Left forelimb (tissue), 1 donor: ENCODE measurements around the gene SLC5A2.
"Not testable (repeated sequence)": the region's sequence is repeated elsewhere in the genome, so short reads cannot be mapped to it uniquely, and the experiment has no call there.

Experiments
- DNase-seq: peaks from one replicate; pipeline ENCODE4 v3.0.0-alpha.2; 2018; ENCODE audit warnings: low spot score

The SLC5A2 gene

DNA sequence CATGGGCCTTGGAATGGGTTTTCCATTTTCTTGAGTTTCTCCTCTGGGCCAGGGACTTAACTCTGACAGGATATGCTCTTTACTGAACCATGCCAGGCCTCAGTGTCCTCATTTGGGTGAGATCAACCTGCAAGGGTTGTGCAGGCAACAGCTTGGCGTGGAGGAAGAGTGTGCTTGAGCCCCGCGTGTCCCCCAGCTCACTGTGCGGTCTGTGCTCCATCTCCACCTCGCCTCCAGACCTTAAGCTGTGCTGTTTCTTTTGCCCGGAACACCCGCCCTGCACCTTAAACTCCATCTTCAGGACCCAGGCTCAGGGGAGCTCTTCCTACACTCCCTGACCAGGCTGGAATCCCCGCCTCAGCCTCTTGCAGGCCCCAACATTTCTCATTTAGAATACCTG lies 15.6 kb downstream of the SLC5A2 start:
- no peak for DNase-seq

DNA sequence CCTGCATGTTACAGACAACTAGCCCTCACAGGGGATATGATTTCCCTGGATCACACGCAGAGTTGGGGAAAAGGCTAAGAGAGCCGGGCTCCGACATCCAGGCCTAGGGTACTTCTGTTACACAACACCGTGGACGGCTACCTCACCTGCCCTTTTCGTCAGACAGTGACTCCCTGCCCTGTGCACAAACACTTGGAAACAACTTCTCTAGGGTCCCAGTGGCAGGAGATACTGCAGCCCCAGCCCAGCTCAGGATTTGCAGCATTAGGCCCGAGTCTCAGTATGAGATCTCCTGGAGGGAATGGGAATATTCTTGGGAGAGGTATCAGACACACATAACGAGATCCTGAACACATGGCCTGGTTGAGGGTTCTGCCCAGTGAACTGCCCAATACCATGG lies 17.0 kb downstream of the SLC5A2 start:
- DNase-seq = no peak

DNA sequence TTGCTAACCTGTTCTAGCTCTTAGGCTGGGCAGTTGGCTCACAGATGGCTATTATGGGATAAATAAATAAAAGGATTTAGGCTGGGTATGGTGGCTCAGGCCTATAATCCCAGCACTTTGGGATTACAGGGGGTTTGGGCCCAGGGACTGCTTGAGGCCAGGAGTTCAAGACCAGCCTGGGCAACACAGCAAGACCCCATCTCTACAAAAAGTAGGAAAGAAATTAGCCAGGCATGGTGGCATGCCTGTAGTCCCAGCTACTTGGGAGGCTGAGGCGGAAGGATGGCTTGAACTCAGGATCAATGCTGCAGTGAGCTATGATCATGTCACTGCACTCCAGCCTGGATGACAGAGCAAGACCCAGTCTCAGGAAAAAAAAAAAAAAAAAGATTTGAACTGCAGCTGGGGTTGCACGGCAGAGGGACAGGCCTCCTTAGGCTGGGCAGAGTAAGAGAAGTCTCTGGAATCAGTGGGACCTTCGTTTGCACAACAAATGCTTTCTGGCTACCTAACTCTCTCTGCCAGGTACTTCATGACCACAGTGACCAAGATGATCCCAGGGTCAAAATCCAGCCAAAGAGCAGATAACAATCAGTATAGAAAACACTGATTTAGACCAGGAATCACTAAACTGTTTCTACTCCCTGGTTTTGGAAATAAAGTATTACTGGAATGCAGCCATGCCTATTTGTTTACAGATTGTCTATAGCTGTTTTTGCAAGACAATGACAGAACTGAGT lies 18.5 kb downstream of the SLC5A2 start:
- no peak for DNase-seq

- no peak for DNase-seq
These were observed 19.0 kb downstream of the SLC5A2 start for GRCh38 chr16:31501966-31502348.

GRCh38 chr16:31502981-31503380 lies 20.1 kb downstream of the SLC5A2 start:
- DNase-seq = no peak

GRCh38 chr16:31503555-31503954 lies 20.6 kb downstream of the SLC5A2 start:
- not testable (repeated sequence) for DNase-seq

DNA sequence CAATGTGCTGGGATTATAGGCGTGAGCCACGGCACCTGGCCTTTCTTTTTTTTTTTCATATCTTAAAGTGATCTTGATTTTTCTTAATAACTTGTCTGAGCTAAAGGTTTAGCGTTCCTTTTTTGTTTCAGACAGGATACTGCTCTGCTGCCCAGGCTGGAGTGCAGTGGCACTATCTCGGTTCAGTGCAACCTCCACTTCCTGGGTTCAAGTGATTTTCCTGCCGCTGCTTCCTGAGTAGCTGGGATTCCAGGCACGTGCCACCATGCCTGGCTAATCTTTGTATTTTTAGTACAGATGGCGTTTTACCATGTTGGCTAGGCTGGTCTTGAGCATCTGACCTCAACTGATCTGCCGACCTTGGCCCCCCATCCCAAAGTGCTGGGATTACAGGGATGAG lies 21.2 kb downstream of the SLC5A2 start:
- no peak for DNase-seq

DNA sequence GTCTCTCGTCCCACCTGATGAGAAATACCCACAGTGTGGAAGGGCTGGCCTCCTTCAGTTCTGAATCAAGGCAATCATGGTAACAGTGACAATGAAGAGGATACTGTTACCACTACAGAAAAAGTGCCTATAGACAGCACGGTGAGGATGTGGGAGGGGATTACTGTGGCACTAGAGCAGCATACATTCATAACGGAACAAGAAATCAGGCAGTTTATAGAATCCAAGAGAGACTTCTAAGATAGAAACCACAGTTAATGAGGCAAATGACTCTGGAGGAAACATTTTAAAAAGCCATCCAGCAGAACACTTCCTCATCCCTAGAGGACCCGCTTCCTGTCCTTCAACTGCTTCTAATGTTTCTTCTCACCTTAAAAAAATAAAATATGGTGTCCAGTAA lies 22.6 kb downstream of the SLC5A2 start:
- DNase-seq = no peak

DNA sequence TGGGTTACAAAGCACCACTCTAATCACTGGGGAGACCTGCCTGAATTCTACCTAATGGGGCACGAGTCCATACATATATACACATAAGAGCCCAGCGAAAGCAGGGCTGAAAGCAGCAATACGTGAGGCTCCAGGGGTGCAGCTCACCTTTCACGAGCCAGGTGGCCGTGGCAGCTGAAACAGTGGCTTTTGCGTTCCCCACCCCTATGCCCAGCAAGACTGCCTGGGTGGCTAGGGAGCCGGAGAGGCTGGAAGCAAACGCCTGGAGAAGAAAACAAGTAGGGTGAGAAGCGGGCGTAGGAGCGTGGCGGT lies 24.6 kb downstream of the SLC5A2 start:
- no peak for DNase-seq

DNA sequence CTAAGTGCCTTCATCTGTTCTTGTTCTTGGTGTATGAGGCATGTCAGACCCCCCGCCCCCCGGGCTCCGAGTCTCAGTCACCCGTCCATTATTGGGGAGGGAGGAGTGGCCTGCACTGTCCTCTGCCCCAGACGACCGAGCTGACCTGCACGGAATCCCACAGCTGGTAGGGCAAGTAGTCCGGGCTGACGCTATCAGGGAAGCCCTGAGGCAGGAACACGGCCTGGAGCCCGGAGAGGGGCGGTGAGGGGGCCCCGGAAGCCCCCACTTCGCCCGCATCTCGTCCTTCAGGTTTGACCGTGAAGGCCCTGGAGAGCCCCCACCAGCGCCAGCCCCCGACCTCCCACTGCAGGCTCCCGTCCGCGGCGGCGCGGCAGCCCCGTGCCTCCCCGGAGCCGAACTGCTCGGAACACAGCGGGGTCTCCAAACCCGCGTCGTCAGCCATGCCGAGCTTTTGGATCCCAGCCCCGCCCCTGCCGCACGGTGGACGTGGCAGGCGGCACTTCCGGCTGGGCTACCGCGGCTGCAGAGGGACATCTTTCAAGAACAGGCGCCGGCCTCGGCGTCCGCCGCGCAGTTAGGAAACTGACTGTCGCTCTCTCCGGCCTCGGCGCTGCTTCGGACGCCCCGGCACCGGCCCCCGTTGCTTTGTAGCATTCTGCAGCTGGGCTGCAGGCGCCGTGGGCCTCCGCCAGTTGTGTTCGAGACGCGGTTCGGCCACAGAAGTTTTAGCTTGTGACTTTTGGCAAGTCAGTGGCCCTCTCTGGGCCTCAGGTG lies 25.2 kb downstream of the SLC5A2 start, which contains the start of gene RUSF1:
Gene RUSF1 (minus strand): TSS at position 463 of the 777 bp plus-strand sequence. CDS start 18 bp downstream, at position 445.
- DNase-seq = peak; percentile 97

- no peak for DNase-seq
These were observed 25.8 kb downstream of the SLC5A2 start for GRCh38 chr16:31508706-31509195.

DNA sequence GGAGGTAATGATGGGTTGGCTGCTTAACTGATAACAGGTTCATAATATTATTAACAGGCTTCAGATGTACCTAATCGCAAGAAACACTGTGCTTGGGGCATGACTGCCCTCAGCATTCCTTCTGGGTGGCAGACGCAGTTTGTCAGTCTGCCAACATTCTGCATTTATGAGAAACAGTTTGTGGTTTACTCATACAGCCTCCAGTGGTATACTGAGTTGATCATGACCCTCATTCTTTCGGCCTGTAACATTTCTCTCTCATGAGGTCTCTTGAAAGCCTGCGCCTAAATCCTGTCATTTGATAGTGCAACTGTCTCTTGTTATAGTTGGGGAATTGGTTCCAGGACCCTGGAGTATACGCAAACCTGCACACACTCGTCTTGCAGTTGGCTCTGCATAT lies 30.2 kb downstream of the SLC5A2 start:
- DNase-seq = no peak

DNA sequence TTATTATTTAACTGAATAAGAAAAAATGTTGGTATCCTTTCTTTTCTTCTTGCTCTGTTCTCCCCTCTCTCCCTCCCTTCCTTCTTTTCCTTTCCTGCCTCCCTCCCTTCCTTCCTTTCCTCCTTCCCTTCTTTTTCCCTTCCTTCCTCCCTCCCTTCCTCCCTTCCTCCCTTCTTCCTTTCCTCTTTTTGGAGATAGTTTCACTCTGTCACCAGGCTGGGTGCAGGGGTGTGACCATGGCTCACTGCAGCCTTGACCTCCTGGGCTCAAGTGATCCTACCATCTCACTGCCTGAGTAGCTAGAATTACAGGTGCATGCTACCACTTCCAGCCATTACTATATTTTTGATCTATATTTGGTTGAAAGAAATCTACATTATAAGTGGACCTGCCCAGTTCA lies 31.0 kb downstream of the SLC5A2 start:
- no peak for DNase-seq

DNA sequence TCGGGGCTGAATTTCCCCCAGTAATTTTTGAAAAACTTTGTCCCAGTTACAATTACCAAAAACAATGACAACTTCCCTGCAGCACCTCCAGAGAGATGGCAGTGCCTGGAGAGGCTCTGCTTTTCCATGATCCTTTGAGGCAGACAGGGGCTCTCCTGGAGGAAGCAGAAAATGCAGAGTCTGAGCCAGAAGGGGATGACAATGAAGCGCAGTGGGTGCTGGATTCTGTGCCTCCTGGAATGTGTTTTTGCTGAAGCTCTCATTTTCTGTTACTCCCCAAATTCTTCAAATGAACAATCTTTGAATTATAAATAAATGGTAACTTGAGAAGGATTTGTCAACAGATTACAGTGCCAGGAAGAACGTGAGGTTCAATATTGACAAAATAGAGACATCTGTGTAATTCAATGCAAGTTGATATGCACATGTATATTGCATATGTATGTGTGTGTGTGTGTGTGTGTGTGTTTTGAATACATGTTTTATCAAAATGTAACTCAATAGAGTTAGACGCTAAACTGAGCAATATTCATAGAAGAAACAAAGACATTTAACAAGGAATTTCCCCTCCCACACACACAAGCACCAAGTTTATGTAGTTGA lies 35.0 kb downstream of the SLC5A2 start:
- no peak for DNase-seq

DNA sequence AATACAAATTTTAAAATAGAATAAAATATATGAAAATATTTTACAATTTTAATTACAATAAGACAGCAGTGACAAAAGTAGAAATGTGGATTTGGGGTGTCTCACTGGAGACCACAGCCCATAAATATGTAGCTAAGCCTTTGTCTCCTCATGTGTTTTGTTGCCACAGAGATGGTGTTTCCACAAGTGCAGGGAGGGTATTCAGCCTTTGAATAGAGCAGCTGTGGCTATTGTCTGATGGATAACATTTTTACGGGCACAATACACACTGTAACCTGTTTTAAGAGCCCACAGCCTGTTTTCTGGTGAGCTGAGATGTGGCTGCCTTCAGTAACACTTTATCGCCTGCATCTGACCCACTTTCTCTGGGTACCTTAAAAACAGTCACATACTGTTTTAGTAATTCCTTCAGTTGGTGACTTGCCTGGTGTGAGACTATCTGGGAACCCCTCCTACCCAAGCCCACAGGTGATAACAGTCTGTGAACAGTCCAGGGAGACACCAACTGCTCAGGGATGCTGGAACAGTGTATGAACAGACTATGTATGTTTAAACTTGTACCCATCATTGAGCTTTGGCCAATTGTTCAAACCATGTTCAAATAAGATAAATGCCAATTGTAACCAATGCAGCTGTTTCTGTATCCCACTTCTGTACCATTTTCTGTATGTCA lies 37.0 kb downstream of the SLC5A2 start:
- DNase-seq = no peak

- DNase-seq = no peak
These were observed 38.4 kb downstream of the SLC5A2 start for GRCh38 chr16:31521368-31521767.

DNA sequence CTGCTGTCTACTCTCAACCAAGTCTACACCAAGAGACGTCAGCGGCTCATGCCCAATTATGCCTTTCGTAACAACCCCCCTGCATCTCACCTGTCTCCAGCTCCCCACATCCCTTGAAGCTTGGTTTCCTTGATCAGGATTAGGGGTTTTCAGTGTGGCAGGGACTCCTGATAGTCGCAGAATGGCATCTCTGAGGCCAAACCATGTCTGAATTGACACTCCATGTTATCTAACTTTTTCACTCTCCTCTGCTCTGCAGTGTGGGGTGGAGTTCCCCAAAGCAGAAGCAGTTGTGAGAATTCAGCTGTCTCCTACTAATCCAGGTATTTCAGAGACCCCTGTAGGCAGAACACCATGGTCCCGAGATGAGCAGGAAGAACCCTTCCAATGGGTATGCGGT lies 39.1 kb downstream of the SLC5A2 start:
- DNase-seq = no peak

DNA sequence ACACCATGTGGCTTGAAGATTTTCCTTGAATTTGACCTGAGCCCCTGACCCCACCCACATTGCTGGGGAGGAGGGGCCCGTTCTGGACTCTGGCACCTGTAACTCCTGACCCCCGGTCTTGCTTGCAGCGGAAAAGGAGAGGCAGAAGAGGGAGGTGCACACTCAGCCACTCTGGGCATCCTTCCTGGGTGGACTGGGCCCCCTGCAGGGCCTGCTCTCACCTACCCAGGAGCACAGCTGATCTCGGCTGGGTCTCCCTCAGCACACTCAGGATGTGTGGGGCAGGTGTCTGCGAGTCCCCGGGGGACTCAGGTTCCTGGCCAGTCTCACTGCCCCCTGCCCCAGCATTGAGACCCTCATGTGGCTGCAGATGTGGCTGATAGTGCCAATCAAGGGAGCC lies 40.8 kb downstream of the SLC5A2 start:
- not testable (repeated sequence) for DNase-seq

DNA sequence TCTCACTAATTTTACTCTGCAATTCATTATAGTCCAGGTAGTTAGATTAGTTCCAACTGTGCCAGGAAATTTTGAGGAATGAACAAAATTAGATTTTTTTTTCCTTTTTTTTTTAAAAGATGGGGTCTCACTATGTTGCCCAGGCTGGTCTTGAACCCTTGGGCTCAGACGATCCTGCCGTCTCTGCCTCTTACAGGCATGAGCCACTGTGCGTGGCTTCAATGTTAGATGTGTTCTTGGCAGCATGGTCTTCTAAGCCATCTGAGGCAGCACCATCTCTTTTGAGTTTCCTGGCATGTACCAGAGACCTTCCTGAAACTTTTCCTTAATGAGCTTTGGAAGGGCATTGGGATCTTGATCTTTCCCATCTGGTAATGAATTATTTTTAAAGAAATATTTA lies 42.2 kb downstream of the SLC5A2 start:
- no peak for DNase-seq

- DNase-seq = no peak
These were observed 44.9 kb downstream of the SLC5A2 start, which contains the start of gene AHSP for GRCh38 chr16:31527734-31528274. Gene AHSP, plus strand, starts transcription at chr16:31527900. Its CDS starts 240 bp downstream, at chr16:31528140.

DNA sequence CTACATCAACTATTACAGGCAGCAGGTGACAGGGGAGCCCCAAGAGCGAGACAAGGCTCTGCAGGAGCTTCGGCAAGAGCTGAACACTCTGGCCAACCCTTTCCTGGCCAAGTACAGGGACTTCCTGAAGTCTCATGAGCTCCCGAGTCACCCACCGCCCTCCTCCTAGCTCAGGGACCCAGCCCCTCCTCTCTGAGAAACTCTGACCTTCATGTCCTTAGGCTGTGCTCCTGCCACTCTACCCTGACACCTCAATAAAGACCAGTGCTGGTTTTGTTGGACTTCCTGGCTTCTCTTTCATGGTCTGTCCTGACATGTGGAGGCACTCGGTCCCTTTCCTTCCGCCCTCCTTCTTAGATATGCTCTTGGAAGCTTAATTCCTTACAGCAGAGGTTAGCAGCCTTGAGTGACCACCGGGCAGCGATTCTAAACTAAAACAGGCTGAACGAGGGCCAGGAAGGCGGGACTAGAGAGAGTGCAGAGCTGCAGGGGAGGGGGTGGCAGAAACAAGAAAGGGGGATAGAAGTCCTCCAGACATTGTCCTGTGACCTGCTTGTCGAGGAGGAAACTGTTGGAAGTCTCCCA lies 45.7 kb downstream of the SLC5A2 start:
- DNase-seq = no peak
